HepG2 (cell line): ENCODE measurements around the gene GPR25. TPM values are rescaled to one million over a fixed set of nuclear protein-coding genes. Genes with fewer than 3 reads are reported as not detected.
A peak's percentile ranks its signal among the peaks of the same experiment; 100 is the strongest.

Experiments used
- DPF2 ChIP-seq: sonication (generic); formaldehyde crosslinking; IDR thresholded peaks from 2 replicates; pipeline ENCODE4 v1.4.0; 2020; ENCODE audit warnings: mild to moderate bottlenecking, low read depth, missing genetic modification reagents, borderline replicate concordance
- EHMT2 ChIP-seq: fragments of 200-600 bp; sonication (generic); IDR thresholded peaks from 2 replicates; pipeline ENCODE4 v1.7.0; 2017; ENCODE audit warnings: antibody characterized with exemption, low read depth, low read length, borderline replicate concordance
- ERF ChIP-seq: IDR thresholded peaks from 2 replicates; pipeline ENCODE4 v1.6.1; 2018; ENCODE audit warnings: missing biosample characterization, missing genetic modification reagents
- ESRRA ChIP-seq: sonication (generic); formaldehyde crosslinking; IDR thresholded peaks from 2 replicates; pipeline ENCODE4 v1.5.1; 2020; ENCODE audit warnings: mild to moderate bottlenecking, low read depth, missing genetic modification reagents
- HOXA9 ChIP-seq: sonication (generic); formaldehyde crosslinking; IDR thresholded peaks from 2 replicates; pipeline ENCODE4 v1.8.1; 2022; ENCODE audit warnings: missing genetic modification reagents, mild to moderate bottlenecking, moderate library complexity, borderline replicate concordance
- KAT7 ChIP-seq: IDR thresholded peaks from 2 replicates; pipeline ENCODE4 v1.6.1; 2018; ENCODE audit warnings: borderline replicate concordance, missing compliant biosample characterization
- KDM5A ChIP-seq: fragments of 200-600 bp; sonication (generic); IDR thresholded peaks from 2 replicates; pipeline ENCODE4 v1.7.0; 2018; ENCODE audit warnings: antibody characterized with exemption, mild to moderate bottlenecking, low read length, borderline replicate concordance
- NFIB ChIP-seq: sonication (generic); formaldehyde crosslinking; IDR thresholded peaks from 2 replicates; pipeline ENCODE4 v1.9.0; 2021; ENCODE audit warnings: missing genetic modification reagents, mild to moderate bottlenecking, borderline replicate concordance
- NFYB ChIP-seq: sonication (generic); formaldehyde crosslinking; IDR thresholded peaks from 2 replicates; pipeline ENCODE4 v1.4.0; 2020; ENCODE audit warnings: missing genetic modification reagents
- NR2F6 ChIP-seq, 2 experiments: IDR thresholded peaks; 2 replicates each; pipeline ENCODE4 v1.6.1; 2016; ENCODE audit warnings: antibody characterized with exemption in 1 of 2, mild to moderate bottlenecking in 1 of 2
- NR3C1 ChIP-seq: sonication (generic); formaldehyde crosslinking; IDR thresholded peaks from 2 replicates; pipeline ENCODE4 v1.4.0; 2020; ENCODE audit warnings: missing genetic modification reagents
- PREB ChIP-seq: sonication (generic); formaldehyde crosslinking; IDR thresholded peaks from 2 replicates; pipeline ENCODE4 v1.4.0; 2020; ENCODE audit warnings: missing genetic modification reagents
- SRSF4 ChIP-seq: fragments of 200-400 bp; formaldehyde crosslinking; IDR thresholded peaks from one replicate; pipeline ENCODE4 v1.6.1; 2018; ENCODE audit warnings: mild to moderate bottlenecking, low read depth, low read length, moderate library complexity; ENCODE audit not compliant: poor library complexity, severe bottlenecking
- THYN1 ChIP-seq: sonication (generic); formaldehyde crosslinking; IDR thresholded peaks from 2 replicates; pipeline ENCODE4 v1.8.1; 2023; ENCODE audit warnings: low read depth, mild to moderate bottlenecking, moderate library complexity, missing genetic modification reagents, borderline replicate concordance
- U2AF1 ChIP-seq: fragments of 200-400 bp; formaldehyde crosslinking; optimal IDR thresholded peaks from 2 replicates; pipeline ENCODE3; 2017; ENCODE audit warnings: mild to moderate bottlenecking, low read depth, low read length
- ZFP62 ChIP-seq: sonication (generic); formaldehyde crosslinking; IDR thresholded peaks from 2 replicates; pipeline ENCODE4 v1.4.0; 2020; ENCODE audit warnings: missing genetic modification reagents
- ZMAT3 ChIP-seq: sonication (generic); formaldehyde crosslinking; conservative IDR thresholded peaks from 2 replicates; pipeline ENCODE4 v1.7.0; 2021; ENCODE audit warnings: missing genetic modification reagents
- ZNF101 ChIP-seq: sonication (generic); formaldehyde crosslinking; IDR thresholded peaks from 2 replicates; pipeline ENCODE4 v1.4.0; 2020; ENCODE audit warnings: mild to moderate bottlenecking, low read depth, missing genetic modification reagents, borderline replicate concordance
- ZNF180 ChIP-seq: sonication (generic); formaldehyde crosslinking; IDR thresholded peaks from 2 replicates; pipeline ENCODE4 v1.4.0; 2020; ENCODE audit warnings: low read depth, missing genetic modification reagents, borderline replicate concordance
- ZNF207 ChIP-seq: fragments of 450-650 bp; IDR thresholded peaks from 2 replicates; pipeline ENCODE4 v1.6.1; 2016; ENCODE audit warnings: antibody characterized with exemption, borderline replicate concordance
- ZNF431 ChIP-seq: sonication (generic); formaldehyde crosslinking; IDR thresholded peaks from 2 replicates; pipeline ENCODE4 v1.9.0; 2022; ENCODE audit warnings: missing genetic modification reagents, low read depth, mild to moderate bottlenecking, borderline replicate concordance
- ZNF496 ChIP-seq: sonication (generic); formaldehyde crosslinking; IDR thresholded peaks from 2 replicates; pipeline ENCODE4 v1.8.1; 2023; ENCODE audit warnings: mild to moderate bottlenecking, moderate library complexity, missing genetic modification reagents; ENCODE audit not compliant: insufficient replicate concordance
- ZNF609 ChIP-seq: sonication (generic); formaldehyde crosslinking; IDR thresholded peaks from 2 replicates; pipeline ENCODE4 v1.4.0; 2020; ENCODE audit warnings: mild to moderate bottlenecking, missing genetic modification reagents, borderline replicate concordance
- ZNF616 ChIP-seq: sonication (generic); formaldehyde crosslinking; IDR thresholded peaks from 2 replicates; pipeline ENCODE4 v1.5.0; 2020; ENCODE audit warnings: low read depth, mild to moderate bottlenecking, missing genetic modification reagents
- ZNF768 ChIP-seq: sonication (generic); formaldehyde crosslinking; IDR thresholded peaks from 2 replicates; pipeline ENCODE4 v1.4.0; 2020; ENCODE audit warnings: missing genetic modification reagents
- polyA plus RNA-seq, 8 experiments: library from polyadenylated mRNA; depleted of rRNA in 3 of 8; stranded (reverse) in 7 of 8; unstranded in 1 of 8; fragments of >200 nt; fragmentation: Illumina TruSeq in 4 of 8; extraction: Trizol in 4 of 8; gene quantifications; 2 replicates each; pipeline versions ENCODE4 v1.2.1 to v1.2.3, GENCODE V29; 2011 to 2016; ENCODE audit warnings: low read depth in 4 of 8, missing spikeins in 1 of 8, mixed read lengths in 1 of 8; ENCODE audit not compliant: insufficient read depth in 1 of 8
- total RNA-seq, 5 experiments: library from RNA; depleted of rRNA; stranded (reverse); fragments of >200 nt; fragmentation: Illumina TruSeq; extraction: Trizol; gene quantifications; 2 replicates each; pipeline ENCODE4 v1.2.3, GENCODE V29; 2016; ENCODE audit warnings: low read depth in 1 of 5
- TF ChIP-seq, protein P1 (sequence below): sonication (generic); formaldehyde crosslinking; IDR thresholded peaks from 2 replicates; pipeline ENCODE4 v1.8.1; 2023; ENCODE audit warnings: mild to moderate bottlenecking, missing genetic modification reagents

Gene GPR25
- total and polyA plus RNA-seq, 2 of the 13 experiments (the other 11 are each of a cell fraction or from before 2014, with no cell fraction given): not detected

DNA sequence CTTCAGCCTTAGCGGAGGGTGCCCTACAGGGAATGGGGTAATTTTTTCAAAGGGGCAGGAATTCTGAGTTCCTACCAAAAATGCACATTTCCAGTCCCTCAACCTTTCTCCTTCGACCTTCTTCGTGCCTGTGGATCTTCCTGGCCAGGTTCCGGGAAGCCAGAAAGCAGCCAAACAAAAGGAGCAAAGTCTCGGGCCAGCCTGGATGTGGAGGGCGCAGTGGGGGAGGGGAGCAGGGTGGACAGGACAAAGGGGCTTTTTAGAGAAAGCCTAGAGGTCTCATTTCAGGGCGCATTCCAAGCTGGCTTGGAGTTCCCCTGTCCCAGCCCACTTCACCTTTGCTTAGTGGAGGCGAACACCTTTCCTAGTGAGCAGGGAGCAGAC is 19.0 kb downstream of the GPR25 start (continued):
- TF ChIP-seq ZNF431 (CRISPR knock-in tag): no peak
- TF ChIP-seq U2AF1: no peak
- no peak for TF ChIP-seq ZNF616 (CRISPR knock-in tag)
- TF ChIP-seq KDM5A: no peak
- TF ChIP-seq THYN1: no peak
- TF ChIP-seq ERF: no peak
- TF ChIP-seq ZNF609: peak; percentile 42; the same call in 1 of the 2 replicates
- no peak for TF ChIP-seq PREB (CRISPR knock-in tag)
- TF ChIP-seq, protein P1, sequence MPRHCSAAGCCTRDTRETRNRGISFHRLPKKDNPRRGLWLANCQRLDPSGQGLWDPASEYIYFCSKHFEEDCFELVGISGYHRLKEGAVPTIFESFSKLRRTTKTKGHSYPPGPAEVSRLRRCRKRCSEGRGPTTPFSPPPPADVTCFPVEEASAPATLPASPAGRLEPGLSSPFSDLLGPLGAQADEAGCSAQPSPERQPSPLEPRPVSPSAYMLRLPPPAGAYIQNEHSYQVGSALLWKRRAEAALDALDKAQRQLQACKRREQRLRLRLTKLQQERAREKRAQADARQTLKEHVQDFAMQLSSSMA: no peak
- TF ChIP-seq ZNF180 (CRISPR knock-in tag): no peak
- no peak for TF ChIP-seq ZNF207
- no peak for TF ChIP-seq NFIB (CRISPR knock-in tag)
- TF ChIP-seq EHMT2: no peak
- TF ChIP-seq ZFP62: no peak
- no peak for TF ChIP-seq ZNF101 (CRISPR knock-in tag)
- TF ChIP-seq ZNF496 (CRISPR knock-in tag): no peak
- no peak for TF ChIP-seq ZNF768 (CRISPR knock-in tag)
- no peak for TF ChIP-seq SRSF4
- no peak for TF ChIP-seq ESRRA (CRISPR knock-in tag)
- no peak for TF ChIP-seq HOXA9
- 0 out of 2 replicates have a peak, but pooled peaks have one; percentile 60 for TF ChIP-seq ZMAT3 (CRISPR knock-in tag)
- TF ChIP-seq DPF2 (CRISPR knock-in tag): peak; percentile 67
- no peak for TF ChIP-seq NR3C1 (CRISPR knock-in tag)
- no peak for TF ChIP-seq NFYB (CRISPR knock-in tag)
- TF ChIP-seq KAT7 (CRISPR knock-in tag): no peak
- peak; percentile 60; the same call in 1 of the 2 replicates for TF ChIP-seq NR2F6 (IDR thresholded peaks at IDR 0.05)
- peak; percentile 63 for TF ChIP-seq NR2F6 (CRISPR knock-in tag; IDR thresholded peaks at IDR 0.05)
